Neutrophil (primary cell): Measurements from ENCODE around the gene PLD1.

Experiments
- H3K27ac ChIP-seq: fragments of 200-600 bp; sonication (generic); 2 replicates; pipeline ENCODE4 v1.5.1; 2016; ENCODE audit warnings: mild to moderate bottlenecking, moderate library complexity
- H3K27me3 ChIP-seq: fragments of 200-600 bp; sonication (generic); 2 replicates; pipeline ENCODE4 v1.6.0; 2016; ENCODE audit warnings: mild to moderate bottlenecking
- H3K36me3 ChIP-seq: fragments of 200-600 bp; sonication (generic); 2 replicates; pipeline ENCODE4 v1.5.1; 2017
- H3K4me1 ChIP-seq, 2 experiments: fragments of 200-600 bp in 1 of 2; sonication (generic) in 1 of 2; 1 replicate in 1 of 2; 2 replicates in 1 of 2; pipeline versions ENCODE4 v1.5.1 to v1.6.1; 2013 to 2016; ENCODE audit warnings: low read depth in 1 of 2, low read length in 1 of 2, mild to moderate bottlenecking in 1 of 2, moderate library complexity in 1 of 2; ENCODE audit not compliant: control insufficient read depth in 1 of 2, insufficient read depth in 1 of 2
- H3K4me3 ChIP-seq, 2 experiments: fragments of 200-600 bp in 1 of 2; sonication (generic) in 1 of 2; 1 replicate in 1 of 2; 2 replicates in 1 of 2; pipeline ENCODE4 v1.5.1; 2013 to 2016; ENCODE audit warnings: low read depth in 1 of 2, low read length in 1 of 2, mild to moderate bottlenecking in 1 of 2, moderate library complexity in 1 of 2
- H3K9me3 ChIP-seq: fragments of 200-600 bp; sonication (generic); 2 replicates; pipeline ENCODE4 v1.5.1; 2016
- CTCF ChIP-seq: fragments of 200-600 bp; sonication (generic); IDR thresholded peaks from 2 replicates; pipeline ENCODE4 v1.5.1; 2016; ENCODE audit warnings: antibody characterized with exemption

Gene PLD1

GRCh38 chr3:171797873-171798272, 12.4 kb downstream of the PLD1 start:
- Histone ChIP-seq H3K4me1 (peaks cover 26 to 32% of the 10 kb centered on the region in 2 experiments), H3K27me3 (no peaks in the 10 kb centered on the region), H3K36me3 (no peaks in the 10 kb centered on the region), H3K4me3 (no peak overlapping the region), H3K9me3 (no peaks in the 10 kb centered on the region), H3K27ac (no peak overlapping the region)
- TF ChIP-seq CTCF = no peak

- Histone ChIP-seq H3K27ac (peak overlapping the region; percentile 9), H3K4me1 (peaks cover 24 to 32% of the 10 kb centered on the region in 2 experiments), H3K9me3 (no peaks in the 10 kb centered on the region), H3K27me3 (no peaks in the 10 kb centered on the region), H3K36me3 (no peaks in the 10 kb centered on the region), H3K4me3 (no peak overlapping the region)
- no peak for TF ChIP-seq CTCF
These were observed 13.0 kb downstream of the PLD1 start for GRCh38 chr3:171797265-171797679.

GRCh38 chr3:171796625-171797264, 13.5 kb downstream of the PLD1 start:
- Histone ChIP-seq H3K4me3 (no peak overlapping the region), H3K36me3 (no peaks in the 10 kb centered on the region), H3K9me3 (no peaks in the 10 kb centered on the region), H3K4me1 (peaks cover 26 to 31% of the 10 kb centered on the region in 2 experiments), H3K27ac (peak overlapping the region; percentile 9), H3K27me3 (no peaks in the 10 kb centered on the region)
- no peak for TF ChIP-seq CTCF

GRCh38 chr3:171792531-171792930, 17.8 kb downstream of the PLD1 start:
- peaks cover 11 to 36% of the 10 kb centered on the region in 2 experiments for H3K4me1 ChIP-seq
- H3K36me3 ChIP-seq = peaks cover 5% of the 10 kb centered on the region
- no peaks in the 10 kb centered on the region for H3K9me3 ChIP-seq
- TF ChIP-seq CTCF = no peak
- H3K4me3 ChIP-seq = no peak overlapping the region
- no peaks in the 10 kb centered on the region for H3K27me3 ChIP-seq
- peak overlapping the region; percentile 44 for H3K27ac ChIP-seq

- Histone ChIP-seq H3K9me3 (no peaks in the 10 kb centered on the region), H3K27ac (peak overlapping the region; percentile 44), H3K36me3 (peaks cover 5% of the 10 kb centered on the region), H3K27me3 (no peaks in the 10 kb centered on the region), H3K4me1 (peaks cover 4 to 31% of the 10 kb centered on the region in 2 experiments), H3K4me3 (no peak overlapping the region)
- no peak for TF ChIP-seq CTCF
These were observed 18.6 kb downstream of the PLD1 start for GRCh38 chr3:171791692-171792076.
